Dermis microvascular lymphatic vessel endothelial cell (primary cell): ENCODE data around the gene CAPZA1. TPM values are rescaled to one million over a fixed set of nuclear protein-coding genes. Genes with fewer than 3 reads are reported as not detected.

ENCODE experiments used
- DNase-seq, 2 donors: peaks; one replicate each; pipeline versions ENCODE4 v3.0.0 to v3.0.0-alpha.2; 2010; ENCODE audit warnings: low read depth in 2 of 2
- total RNA-seq: library from RNA; depleted of rRNA; stranded (reverse); fragments of >200 nt; gene quantifications from 2 replicates; pipeline ENCODE4 v1.2.1, GENCODE V29; 2014

Gene CAPZA1
- total RNA-seq, 1 donor from 2014 or later = 180 TPM

DNA sequence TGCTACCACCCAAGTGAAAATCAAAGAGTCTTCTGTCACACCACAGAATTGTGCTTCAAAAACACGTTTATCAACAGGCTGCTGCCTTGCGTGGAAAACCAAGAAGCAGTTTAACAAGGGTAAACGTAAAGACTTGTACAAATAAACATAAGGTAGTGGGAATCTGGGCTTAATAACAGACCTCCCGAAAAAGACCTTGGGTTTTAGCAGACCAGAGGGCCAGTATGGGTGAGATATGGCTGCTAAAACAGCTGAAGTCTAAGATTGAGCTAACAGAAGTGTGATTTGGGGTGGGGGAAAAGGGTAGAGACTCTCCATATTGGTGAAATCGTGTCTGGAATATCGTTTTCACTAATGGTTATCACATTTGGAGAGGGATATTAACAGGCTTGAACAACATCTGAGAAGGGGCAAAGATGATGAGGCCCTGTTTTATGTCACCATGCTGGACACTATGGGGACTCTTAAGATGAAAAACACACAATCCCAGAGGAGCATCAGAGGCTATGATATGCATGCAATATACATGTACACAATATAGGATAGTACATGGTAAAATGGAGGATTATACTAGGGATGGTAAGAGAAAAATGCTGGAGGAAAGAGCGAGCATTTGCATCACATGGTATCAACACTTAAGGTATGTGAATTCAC lies 56.2 kb downstream of the CAPZA1 start:
- no peak for DNase-seq

DNA sequence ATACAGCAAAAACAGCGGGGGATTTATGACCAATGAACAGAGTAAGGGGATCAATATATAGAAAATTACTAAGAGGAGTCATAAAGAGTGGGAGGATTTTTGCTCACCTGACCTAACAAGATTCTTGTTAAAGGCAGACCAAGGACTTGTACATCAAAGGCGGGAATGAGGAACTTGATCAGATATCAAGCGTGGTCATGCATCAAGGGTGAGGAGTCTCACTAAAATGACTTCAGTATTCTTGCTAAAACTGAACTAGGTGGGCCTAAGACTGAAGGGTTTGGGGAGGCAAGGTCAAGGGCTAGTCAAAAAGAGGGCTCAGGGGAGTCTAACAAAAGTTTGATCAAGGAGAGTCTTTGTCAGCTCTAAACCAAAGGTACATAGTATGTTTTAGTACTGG lies 56.9 kb downstream of the CAPZA1 start:
- DNase-seq = no peak

DNA sequence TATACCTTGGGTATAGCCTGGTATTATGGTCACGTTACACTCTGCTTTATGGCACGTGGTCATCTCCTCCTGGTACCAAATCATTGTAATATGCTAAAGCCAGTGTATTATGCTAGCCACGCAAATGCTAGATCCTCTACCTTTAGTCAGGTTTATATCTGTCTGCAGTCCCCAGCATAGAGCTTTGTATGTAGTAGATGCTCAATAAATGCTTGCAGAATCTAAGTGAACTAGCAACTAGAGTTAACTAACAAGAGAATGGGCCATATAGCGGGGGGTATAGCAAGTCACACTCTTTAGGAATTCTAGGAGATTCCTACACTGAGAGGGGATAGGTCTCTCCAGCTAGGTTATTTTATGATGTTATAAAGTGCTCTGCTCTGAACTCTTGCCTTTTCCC lies 57.9 kb downstream of the CAPZA1 start:
- no peak for DNase-seq

DNA sequence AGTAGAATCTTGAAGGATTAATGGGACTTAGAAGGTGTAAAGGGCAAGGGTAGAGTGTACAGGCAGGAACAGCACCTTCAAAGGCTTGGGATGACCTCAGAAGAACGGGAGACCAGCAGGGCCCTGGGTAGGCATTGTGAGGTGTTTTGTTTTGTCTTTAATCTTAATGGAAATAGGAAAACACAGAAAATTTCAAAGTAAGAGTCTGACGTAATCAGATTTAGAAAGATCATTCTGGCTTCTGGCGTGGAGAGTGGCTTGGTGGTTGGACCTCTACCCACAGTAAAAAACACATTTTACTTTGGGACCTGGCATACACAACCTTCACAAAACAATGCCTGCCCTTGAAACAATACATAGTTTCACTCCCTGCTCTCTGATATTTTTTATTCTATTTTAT lies 59.0 kb downstream of the CAPZA1 start:
- no peak for DNase-seq

DNA sequence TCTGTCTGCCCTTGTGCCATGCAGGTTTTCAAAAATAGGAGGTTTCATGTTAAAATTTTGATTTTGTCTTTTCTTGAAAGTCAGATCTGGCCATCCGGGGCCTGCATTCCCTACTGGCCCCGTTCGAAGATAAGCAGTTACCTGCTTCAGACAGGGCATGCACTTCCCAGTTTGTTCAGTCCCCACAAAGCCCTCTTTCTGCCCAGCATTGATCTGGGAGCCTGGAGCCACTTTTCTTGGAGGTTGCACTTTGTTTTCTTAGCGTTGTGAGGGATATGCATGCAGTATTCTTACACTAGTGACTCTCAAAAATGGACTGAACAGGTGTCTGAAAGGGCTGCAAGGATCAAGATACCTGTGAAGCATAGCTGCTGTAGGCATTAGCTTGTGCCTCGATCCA lies 66.3 kb downstream of the CAPZA1 start:
- no peak for DNase-seq

DNA sequence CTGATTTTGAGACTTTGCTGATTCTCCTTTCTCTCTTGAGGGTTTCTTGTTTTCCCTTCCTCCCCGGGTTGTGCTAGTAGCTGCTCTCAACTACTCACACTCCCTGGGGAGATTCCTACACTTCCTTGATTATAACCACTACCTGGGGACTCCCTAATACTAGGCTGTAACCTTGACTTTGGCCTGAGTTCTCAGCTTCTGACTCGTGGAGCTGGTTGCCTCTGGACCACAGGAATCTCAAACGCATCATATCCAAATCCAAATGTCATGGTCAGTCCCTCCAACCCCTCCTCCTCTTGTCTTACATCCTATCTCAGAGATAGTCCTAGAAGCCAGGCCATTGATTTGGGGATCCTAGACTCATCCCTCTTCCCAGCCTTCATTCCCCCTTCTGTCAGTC lies 66.8 kb downstream of the CAPZA1 start:
- no peak for DNase-seq

DNA sequence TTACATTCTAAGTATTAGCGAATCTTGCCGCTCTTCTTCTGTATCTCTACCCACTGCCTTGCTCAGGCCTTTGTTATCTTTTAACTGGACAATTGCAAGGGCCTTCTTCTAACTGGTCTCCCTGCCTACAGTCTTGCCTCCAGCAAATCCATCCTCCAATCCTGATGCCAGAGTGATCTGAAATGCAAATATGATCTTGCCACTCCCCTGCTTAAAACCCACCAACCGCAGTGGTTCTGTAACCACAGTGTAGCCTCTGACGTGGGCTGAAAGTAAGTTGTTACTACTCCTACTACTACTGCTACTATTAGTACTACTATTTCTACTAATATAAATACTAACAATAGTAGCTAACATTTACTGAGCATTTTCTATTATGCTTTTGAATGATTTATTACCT lies 67.2 kb downstream of the CAPZA1 start:
- no peak for DNase-seq

DNA sequence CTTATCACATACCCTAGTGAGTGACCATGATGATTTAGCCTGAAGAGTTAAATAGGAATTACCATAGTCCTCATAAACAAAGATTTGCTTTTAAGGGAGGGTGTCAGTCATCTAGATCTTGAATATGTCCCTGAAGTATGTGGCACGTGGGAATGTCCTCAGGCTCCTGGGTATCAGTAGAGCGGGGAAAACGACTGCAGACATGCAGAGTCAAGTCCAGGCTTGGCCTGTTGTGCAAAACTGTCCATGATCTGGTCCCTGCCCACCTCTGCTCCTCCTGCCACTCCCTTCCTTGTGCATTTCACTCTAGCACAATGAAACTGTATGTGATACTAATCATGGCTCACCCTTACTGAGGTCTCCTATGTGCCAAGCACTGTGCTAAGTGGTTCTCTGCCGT lies 67.7 kb downstream of the CAPZA1 start:
- no peak for DNase-seq

DNA sequence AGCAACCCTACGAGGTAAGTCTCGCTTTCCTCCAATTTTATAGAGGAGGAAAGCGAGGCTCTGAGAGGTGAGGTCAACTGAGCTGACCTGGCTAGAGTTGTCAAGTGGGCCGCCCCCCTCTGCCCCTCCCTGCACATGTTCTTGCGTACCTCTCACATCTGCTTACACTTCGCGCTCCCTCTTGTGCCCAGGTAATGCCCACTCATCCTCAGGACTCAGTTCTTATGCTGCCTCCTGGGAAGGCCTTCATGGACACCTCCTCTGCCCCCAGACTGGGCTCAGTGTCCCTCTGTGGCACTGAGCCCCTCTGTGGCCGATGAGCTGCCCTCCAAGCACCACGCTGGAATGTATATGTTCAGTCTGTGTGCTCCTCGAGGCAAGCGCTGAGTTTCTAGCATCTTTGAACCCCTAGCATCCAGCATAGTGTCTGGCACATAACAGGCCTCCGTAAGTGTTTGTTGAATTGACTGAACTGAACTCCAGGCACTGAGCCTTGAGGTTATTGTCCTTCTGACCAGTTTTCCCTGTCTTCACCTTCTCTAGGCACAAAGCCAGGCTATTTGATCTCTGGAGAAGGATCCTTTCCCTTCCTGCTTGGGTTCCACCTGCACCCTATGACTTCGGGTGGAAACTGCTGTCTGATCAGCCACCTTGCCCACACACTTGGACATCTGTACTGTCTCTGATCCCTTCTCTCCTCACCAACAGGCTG lies 68.3 kb downstream of the CAPZA1 start:
- DNase-seq = no peak

DNA sequence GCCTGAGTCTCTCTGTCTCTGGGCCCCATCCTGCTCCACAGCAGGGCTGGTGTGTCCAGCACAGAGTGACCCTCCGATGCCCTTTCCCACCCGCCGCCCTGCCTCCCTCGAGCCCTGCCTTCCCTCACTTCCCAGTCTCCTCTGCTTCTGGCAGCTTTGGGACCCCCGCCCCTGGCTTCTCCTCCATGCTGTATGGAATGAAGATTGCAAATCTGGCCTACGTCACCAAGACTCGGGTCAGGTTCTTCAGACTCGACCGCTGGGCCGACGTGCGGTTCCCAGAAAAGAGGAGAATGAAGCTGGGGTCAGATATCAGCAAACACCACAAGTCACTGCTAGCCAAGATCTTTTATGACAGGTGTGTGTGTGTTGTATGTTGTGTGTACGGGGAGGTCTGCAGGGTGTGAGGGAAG lies 69.2 kb downstream of the CAPZA1 start:
- no peak for DNase-seq

DNA sequence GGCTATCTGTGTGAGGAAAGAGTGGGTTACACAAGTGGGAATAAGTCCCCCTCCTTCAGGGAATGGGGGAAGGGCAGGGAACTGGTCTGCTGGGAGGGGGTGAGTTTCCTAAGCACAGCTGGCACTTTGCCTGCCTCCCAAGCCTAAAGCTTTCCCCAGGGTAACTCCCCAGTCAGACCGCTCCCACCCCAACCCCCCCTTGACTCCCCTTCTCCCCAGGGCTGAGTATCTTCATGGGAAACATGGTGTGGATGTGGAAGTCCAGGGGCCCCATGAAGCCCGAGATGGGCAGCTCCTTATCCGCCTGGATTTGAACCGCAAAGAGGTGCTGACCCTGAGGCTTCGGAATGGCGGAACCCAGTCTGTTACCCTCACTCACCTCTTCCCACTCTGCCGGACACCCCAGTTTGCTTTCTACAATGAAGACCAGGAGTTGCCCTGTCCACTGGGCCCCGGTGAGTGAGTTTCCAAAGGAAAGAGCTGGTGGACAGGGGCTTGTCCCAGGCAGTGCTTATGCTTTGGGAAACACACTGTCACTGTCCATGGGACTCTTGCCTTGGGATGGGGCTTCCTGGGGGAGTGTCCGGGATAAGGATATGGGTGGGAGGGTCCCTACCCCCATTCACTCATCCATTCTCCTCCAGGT lies 69.7 kb downstream of the CAPZA1 start:
- DNase-seq = no peak

DNA sequence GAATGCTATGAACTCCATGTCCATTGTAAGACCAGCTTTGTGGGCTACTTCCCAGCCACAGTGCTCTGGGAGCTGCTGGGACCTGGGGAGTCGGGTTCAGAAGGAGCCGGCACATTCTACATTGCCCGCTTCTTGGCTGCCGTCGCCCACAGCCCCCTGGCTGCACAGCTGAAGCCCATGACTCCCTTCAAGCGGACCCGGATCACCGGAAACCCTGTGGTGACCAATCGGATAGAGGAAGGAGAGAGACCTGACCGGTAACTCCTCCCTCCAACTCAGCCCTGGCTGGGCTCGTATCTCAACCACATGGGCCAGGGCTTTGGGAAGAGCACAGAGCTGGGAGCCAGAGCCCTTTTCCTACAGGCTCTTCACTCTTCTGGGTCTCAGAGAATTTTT lies 70.2 kb downstream of the CAPZA1 start:
- no peak for DNase-seq

DNA sequence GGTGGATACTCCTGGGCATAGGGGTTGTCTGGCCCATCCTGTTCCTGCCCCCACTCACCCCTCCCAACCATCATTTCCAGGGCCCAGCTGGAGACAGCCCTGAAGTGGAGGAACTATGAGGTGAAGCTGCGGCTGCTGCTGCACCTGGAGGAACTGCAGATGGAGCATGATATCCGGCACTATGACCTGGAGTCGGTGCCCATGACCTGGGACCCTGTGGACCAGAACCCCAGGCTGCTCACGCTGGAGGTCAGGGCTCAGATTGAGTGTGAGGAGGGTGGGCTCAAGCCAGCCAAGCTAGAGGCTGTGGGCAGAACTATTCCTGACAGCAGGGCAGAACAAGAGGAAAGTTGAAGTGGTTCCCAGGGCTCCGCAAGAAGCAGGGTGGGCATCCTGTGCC lies 73.0 kb downstream of the CAPZA1 start:
- no peak for DNase-seq

DNA sequence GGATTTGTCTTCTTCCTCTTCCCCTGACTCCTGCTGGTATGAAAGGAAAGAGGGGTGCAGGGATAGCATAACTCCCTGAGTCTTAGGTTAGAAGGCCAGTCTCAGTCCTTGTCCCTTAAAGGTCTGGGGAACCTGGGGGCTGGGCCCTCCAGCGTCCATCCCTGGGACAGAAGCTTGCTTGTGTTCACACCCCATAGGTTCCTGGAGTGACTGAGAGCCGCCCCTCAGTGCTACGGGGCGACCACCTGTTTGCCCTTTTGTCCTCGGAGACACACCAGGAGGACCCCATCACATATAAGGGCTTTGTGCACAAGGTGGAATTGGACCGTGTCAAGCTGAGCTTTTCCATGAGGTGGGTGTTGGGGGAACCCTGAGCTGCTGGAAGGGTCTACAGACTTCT lies 74.2 kb downstream of the CAPZA1 start:
- no peak for DNase-seq

DNA sequence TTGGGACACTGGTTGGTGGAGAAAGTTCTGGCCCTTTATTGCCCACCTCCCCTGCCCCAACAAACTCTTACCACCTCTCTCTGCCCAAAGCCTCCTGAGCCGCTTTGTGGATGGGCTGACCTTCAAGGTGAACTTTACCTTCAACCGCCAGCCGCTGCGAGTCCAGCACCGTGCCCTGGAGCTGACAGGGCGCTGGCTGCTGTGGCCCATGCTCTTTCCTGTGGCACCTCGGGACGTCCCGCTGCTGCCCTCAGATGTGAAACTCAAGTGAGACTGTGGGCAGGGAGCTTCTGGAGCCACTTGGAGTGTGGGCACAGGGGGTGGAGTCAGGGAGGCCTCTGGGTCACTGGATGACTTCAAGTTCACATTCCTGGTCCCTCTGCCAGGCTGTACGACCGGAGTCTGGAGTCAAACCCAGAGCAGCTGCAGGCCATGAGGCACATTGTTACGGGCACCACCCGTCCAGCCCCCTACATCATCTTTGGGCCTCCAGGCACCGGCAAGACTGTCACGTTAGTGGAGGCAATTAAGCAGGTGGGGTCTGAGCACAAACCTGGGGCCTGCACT lies 74.8 kb downstream of the CAPZA1 start:
- no peak for DNase-seq

DNA sequence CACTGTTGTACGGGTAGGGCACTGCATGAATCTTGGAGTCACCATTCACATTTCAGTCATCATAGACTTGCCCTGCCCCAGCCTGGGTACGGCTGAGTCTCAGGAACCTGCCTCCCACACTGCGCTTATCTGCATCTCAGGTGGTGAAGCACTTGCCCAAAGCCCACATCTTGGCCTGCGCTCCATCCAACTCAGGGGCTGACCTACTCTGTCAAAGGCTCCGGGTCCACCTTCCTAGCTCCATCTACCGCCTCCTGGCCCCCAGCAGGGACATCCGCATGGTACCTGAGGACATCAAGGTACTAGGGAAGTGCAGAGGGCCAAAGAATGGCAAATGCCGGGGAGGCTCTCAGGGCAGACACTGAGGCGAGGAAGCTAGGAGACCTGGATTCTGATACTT lies 75.6 kb downstream of the CAPZA1 start:
- DNase-seq = no peak

DNA sequence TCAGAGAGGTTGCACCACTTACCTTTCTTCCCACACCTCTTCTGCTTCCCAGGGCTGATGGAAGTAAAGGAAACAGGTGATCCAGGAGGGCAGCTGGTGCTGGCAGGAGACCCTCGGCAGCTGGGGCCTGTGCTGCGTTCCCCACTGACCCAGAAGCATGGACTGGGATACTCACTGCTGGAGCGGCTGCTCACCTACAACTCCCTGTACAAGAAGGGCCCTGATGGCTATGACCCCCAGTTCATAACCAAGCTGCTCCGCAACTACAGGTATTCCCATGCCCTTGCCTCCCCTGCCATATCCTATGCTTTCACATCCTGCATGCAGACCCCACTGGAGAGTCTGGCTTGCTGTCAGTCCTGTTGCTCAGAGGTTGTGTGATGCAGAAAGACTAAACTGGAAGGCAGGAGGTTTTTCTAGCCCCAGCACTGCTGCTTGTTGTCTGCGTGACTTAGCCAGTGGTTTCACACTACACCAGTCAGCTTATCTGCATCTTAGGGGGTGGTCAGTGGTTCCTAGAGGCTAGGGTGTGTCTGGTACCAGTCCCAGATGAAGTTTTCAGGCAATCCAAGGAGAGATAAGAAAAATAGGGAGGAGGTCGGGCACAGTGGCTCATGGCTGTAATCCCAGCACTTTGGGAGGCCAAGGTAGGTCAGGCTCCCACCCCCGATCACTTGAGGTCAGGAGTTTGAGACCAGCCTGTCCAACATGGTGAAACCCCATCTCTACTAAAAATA lies 77.1 kb downstream of the CAPZA1 start:
- DNase-seq = no peak

DNA sequence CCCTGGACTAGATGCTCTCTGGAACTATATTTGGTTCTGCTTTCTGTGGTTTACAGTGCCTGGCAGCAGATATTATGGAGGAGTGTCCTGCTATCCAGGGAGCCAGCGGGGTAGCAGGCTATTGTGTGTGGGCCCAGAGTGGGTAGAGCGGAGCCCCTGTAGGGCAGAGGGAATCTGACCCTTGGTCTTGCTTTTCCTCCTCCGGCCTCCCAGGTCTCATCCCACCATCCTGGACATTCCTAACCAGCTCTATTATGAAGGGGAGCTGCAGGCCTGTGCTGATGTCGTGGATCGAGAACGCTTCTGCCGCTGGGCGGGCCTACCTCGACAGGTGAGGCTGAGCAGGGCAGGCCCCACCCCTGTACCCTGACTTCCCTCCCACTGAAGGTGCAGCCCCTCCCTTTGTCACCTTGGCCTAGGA lies 78.2 kb downstream of the CAPZA1 start:
- DNase-seq = no peak

DNA sequence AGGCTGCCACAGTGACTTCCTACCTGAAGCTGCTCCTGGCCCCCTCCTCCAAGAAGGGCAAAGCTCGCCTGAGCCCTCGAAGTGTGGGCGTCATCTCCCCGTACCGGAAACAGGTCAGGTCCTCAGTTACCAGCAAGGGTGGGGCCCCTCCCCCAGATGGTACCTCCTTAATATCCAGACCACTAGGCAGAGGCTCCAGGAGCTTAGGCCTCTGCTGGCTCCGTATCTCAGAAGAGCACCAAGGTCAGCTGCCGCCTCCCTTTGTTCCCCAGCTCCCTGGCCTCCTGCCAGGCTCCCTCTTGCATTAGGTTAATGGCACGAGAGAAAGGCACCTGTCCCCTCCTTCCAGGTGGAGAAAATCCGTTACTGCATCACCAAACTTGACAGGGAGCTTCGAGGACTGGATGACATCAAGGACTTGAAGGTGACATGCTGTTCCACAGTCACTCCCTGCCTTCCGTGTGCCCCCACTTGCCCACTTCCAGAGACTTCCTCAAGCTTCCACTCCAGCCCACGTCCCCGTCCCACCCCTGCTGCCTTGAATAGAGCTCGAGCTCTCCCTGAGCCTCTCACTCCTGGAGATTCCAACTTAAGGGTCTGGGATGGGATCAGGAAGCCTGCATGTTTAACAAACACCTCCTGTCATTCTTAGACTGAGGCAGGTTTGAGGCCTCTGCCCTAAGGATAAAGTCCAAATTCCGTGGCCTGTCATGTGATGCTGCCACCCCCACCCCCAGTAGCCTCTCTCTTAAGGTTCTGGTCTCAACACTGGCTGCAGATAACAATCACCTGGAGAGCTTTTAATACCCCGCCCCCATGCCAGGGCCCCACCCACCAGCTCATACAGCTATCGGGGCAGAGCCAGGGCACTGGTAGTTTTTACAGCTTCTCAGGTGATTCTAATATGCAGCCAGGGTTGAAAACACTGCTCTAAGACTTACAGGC lies 79.0 kb downstream of the CAPZA1 start:
- DNase-seq = peak in 1 of 2 donors; percentile 30

DNA sequence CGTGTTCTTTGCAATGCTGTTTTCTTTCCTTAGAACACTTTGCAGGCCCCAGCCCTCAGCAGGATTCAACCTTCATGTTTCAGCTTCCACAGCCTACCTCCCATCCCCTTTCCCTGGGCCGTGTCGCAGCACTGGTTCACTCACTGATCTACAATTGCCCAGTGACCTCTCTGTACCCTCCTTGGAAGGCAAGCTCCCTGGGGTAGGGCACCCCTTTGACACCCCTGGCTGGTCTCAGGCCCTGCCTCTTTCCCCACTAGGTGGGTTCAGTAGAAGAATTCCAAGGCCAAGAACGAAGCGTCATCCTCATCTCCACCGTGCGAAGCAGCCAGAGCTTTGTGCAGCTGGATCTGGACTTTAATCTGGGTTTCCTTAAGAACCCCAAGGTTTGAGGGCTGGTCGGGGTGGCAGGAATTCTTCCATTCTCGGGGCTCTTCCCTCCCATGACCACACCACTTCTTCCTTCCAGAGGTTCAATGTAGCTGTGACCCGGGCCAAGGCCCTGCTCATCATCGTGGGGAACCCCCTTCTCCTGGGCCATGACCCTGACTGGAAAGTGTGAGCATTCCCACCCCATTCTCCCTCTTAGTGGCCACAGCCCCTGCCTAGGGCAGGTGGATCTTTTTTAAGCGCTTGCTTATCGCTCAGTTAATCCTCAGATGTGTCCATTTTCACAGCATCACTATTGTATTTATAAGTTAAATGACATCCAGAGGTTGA lies 80.0 kb downstream of the CAPZA1 start:
- no peak for DNase-seq
